GM23338 (cell line): ENCODE data around the gene SYT2. TPM values are rescaled to one million over a fixed set of nuclear protein-coding genes. Genes with fewer than 3 reads are reported as not detected.

Source experiments
- ATAC-seq: fragments of 200-7000 bp; cut with Tn5 transposase; 3 replicates; pipeline ENCODE4 v1.9.1; 2020
- DNase-seq: peaks from one replicate; pipeline ENCODE4 v3.0.0-alpha.2; 2015; ENCODE audit warnings: low spot score
- H2AFZ ChIP-seq: fragments of 200-600 bp; sonication (generic); 2 replicates; pipeline ENCODE4 v1.8.0; 2016; ENCODE audit warnings: antibody characterized with exemption, mild to moderate bottlenecking, moderate library complexity
- H3F3A ChIP-seq: fragments of 200-600 bp; sonication (generic); replicated peaks from 2 replicates; pipeline ENCODE4 v1.8.0; 2017; ENCODE audit warnings: antibody characterized with exemption, mixed run types, low read depth
- H3K27ac ChIP-seq: fragments of 200-600 bp; sonication (generic); 2 replicates; pipeline ENCODE4 v1.6.1; 2016; ENCODE audit warnings: low read depth
- H3K27me3 ChIP-seq: fragments of 200-600 bp; sonication (generic); 2 replicates; pipeline ENCODE4 v1.8.0; 2016; ENCODE audit warnings: mild to moderate bottlenecking, mixed run types, moderate library complexity; ENCODE audit not compliant: insufficient read depth
- H3K36me3 ChIP-seq: fragments of 200-600 bp; sonication (generic); 2 replicates; pipeline ENCODE4 v1.8.0; 2016; ENCODE audit warnings: mild to moderate bottlenecking; ENCODE audit not compliant: insufficient read depth
- H3K4me1 ChIP-seq: fragments of 200-600 bp; sonication (generic); 2 replicates; pipeline ENCODE4 v1.8.0; 2016; ENCODE audit warnings: mild to moderate bottlenecking, moderate library complexity; ENCODE audit not compliant: insufficient read depth
- H3K4me2 ChIP-seq: fragments of 200-600 bp; sonication (generic); 2 replicates; pipeline ENCODE4 v1.7.1; 2017; ENCODE audit warnings: mixed run types
- H3K4me3 ChIP-seq: fragments of 200-600 bp; sonication (generic); 2 replicates; pipeline ENCODE4 v1.6.1; 2016; ENCODE audit warnings: mixed run types
- H3K79me2 ChIP-seq: fragments of 200-600 bp; sonication (generic); replicated peaks from 2 replicates; pipeline ENCODE4 v1.8.0; 2017; ENCODE audit warnings: mild to moderate bottlenecking; ENCODE audit not compliant: insufficient read depth
- H3K9me2 ChIP-seq: fragments of 200-600 bp; sonication (generic); 2 replicates; pipeline ENCODE4 v1.8.0; 2017; ENCODE audit not compliant: insufficient read depth
- H4K20me1 ChIP-seq: fragments of 200-600 bp; sonication (generic); replicated peaks from 2 replicates; pipeline ENCODE4 v1.8.0; 2017; ENCODE audit warnings: mild to moderate bottlenecking; ENCODE audit not compliant: insufficient read depth
- H3K27ac Mint-ChIP-seq: 2 replicates; pipeline ENCODE4 v1.8.0; 2020; ENCODE audit warnings: inconsistent platforms, mild to moderate bottlenecking, moderate library complexity, mixed read lengths
- H3K27me3 Mint-ChIP-seq: 3 replicates; pipeline ENCODE4 v1.8.0; 2022; ENCODE audit warnings: low read depth, mild to moderate bottlenecking, moderate library complexity, mixed read lengths, inconsistent platforms; ENCODE audit not compliant: insufficient read depth, poor library complexity
- H3K36me3 Mint-ChIP-seq: 3 replicates; pipeline ENCODE4 v1.8.0; 2021; ENCODE audit warnings: low read depth, mild to moderate bottlenecking, inconsistent platforms, moderate library complexity, mixed read lengths
- H3K4me1 Mint-ChIP-seq: 3 replicates; pipeline ENCODE4 v1.8.0; 2020; ENCODE audit warnings: mild to moderate bottlenecking, inconsistent platforms, mixed read lengths
- H3K4me3 Mint-ChIP-seq: 3 replicates; pipeline ENCODE4 v1.8.0; 2021; ENCODE audit warnings: moderate library complexity, mild to moderate bottlenecking, inconsistent platforms, mixed read lengths
- H3K9me3 Mint-ChIP-seq: 3 replicates; pipeline ENCODE4 v1.8.0; 2020; ENCODE audit warnings: moderate library complexity, mild to moderate bottlenecking, inconsistent platforms, mixed read lengths
- CREB1 ChIP-seq: fragments of 250-450 bp; sonication (Bioruptor Pico); IDR thresholded peaks from 2 replicates; pipeline ENCODE4 v1.5.0; 2020; ENCODE audit warnings: low read depth, mild to moderate bottlenecking, moderate library complexity
- EZH2 ChIP-seq: fragments of 200-600 bp; sonication (generic); IDR thresholded peaks from one replicate; pipeline ENCODE4 v1.8.0; 2017; ENCODE audit warnings: antibody characterized with exemption, mild to moderate bottlenecking, low read depth; ENCODE audit not compliant: unreplicated experiment
- EZH2phosphoT487 ChIP-seq: fragments of 200-600 bp; sonication (generic); IDR thresholded peaks from one replicate; pipeline ENCODE4 v1.8.1; 2018; ENCODE audit warnings: antibody characterized with exemption; ENCODE audit not compliant: unreplicated experiment
- JUNB ChIP-seq: IDR thresholded peaks from one replicate; pipeline ENCODE4 v1.6.1; 2016; ENCODE audit warnings: antibody characterized with exemption; ENCODE audit not compliant: unreplicated experiment
- NANOG ChIP-seq: IDR thresholded peaks from 2 replicates; pipeline ENCODE4 v1.6.1; 2016; ENCODE audit warnings: antibody characterized with exemption, borderline replicate concordance
- POLR2AphosphoS5 ChIP-seq: IDR thresholded peaks from 2 replicates; pipeline ENCODE4 v1.6.1; 2016; ENCODE audit warnings: antibody characterized with exemption, low read depth
- STAT1 ChIP-seq: IDR thresholded peaks from one replicate; pipeline ENCODE4 v1.6.1; 2016; ENCODE audit warnings: antibody characterized with exemption; ENCODE audit not compliant: unreplicated experiment
- ZNF331 ChIP-seq: fragments of 250-450 bp; sonication (Bioruptor Pico); IDR thresholded peaks from 2 replicates; pipeline ENCODE4 v1.5.0; 2020; ENCODE audit warnings: low read depth, mild to moderate bottlenecking, moderate library complexity
- polyA plus RNA-seq: library from polyadenylated mRNA; unstranded; fragments of >200 nt; fragmentation: Nextera tagmentation; extraction: Ambion mirVana; gene quantifications from 2 replicates; pipeline ENCODE4 v1.2.1, GENCODE V29; 2016
- total RNA-seq: library from RNA; depleted of rRNA; stranded (reverse); fragments of >200 nt; shearing (Covaris generic); gene quantifications from 2 replicates; pipeline ENCODE4 v1.2.3, GENCODE V29; 2014
- TF ChIP-seq, protein P1 (sequence below): IDR thresholded peaks from one replicate; pipeline ENCODE4 v1.6.1; 2018; ENCODE audit warnings: antibody characterized with exemption; ENCODE audit not compliant: unreplicated experiment
- TF ChIP-seq, protein P2 (sequence below), 2 experiments: fragments of 200-600 bp in 1 of 2; sonication (generic) in 1 of 2; conservative IDR thresholded peaks; 2 replicates each; pipeline versions ENCODE4 v1.5.1 to v1.6.1; 2016 to 2017; ENCODE audit warnings: antibody characterized with exemption in 2 of 2, low read depth in 2 of 2, mild to moderate bottlenecking in 2 of 2, moderate library complexity in 1 of 2
- TF ChIP-seq, protein P3 (sequence below): IDR thresholded peaks from 2 replicates; pipeline ENCODE4 v1.6.1; 2016; ENCODE audit warnings: antibody characterized with exemption
- TF ChIP-seq, protein P4 (sequence below): fragments of 250-450 bp; sonication (Bioruptor Pico); IDR thresholded peaks from 2 replicates; pipeline ENCODE4 v1.5.0; 2020; ENCODE audit warnings: mild to moderate bottlenecking, moderate library complexity

SYT2 gene
- total and polyA plus RNA-seq, 2 experiments from 2014 or later = 2.4 to 12.5 TPM

DNA sequence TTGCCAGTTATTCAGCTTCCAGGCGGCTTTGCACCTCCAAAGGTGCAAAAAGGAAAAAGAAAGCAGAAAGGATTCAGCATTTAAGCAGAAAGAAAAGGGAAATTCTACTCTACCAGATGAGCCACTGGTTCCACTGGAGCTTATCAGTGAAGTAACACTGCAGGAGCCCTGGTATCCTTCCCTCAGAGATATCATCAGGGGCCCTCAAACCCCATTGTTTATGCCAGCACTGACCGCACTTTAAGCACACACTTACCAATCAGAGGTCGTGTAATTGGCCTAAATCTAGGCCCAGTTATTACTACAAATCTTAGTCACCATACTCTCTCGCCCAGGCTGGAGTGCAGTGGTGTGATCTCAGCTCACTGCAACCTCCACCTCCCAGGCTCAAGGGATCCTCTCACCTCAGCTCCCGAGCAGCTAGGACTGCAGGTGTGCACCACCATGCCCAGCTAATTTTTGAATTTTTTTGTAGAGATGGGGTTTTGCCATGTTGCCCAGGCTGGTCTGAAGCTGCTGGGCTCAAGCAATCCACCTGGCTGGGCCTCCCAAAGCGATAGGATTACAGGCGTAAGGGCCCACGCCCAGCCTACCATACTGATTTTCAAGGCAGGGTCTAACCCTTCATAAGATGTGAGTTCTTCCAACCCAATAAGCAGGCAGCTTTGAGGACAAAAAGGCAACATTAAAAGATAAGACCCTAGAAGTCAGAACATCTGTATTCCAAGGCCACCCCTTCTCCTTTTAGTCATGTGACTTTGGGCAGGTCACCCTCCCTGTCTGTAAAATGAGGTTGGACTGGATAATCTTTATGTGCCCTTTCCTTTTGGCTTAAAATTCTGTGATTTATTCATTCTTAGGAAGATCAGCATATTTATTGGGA, 125.3 kb downstream of the SYT2 start:
- no peak for DNase-seq
- H3K9me2 ChIP-seq = 0 out of 2 replicates have a peak, but pooled peaks cover 4% of the 10 kb centered on the region
- H3K4me1 ChIP-seq = no peaks in the 10 kb centered on the region
- H3K27ac ChIP-seq = no peak overlapping the region
- Mint-ChIP-seq H3K9me3 (no peaks in the 10 kb centered on the region), H3K4me3 (no peak overlapping the region), H3K27me3 (peaks cover 2% of the 10 kb centered on the region), H3K4me1 (peaks cover 2% of the 10 kb centered on the region; the same call in 2 of the 3 replicates), H3K36me3 (peaks cover 3% of the 10 kb centered on the region; the same call in 1 of the 3 replicates), H3K27ac (no peak overlapping the region)
- no peak for ATAC-seq
- no peaks in the 10 kb centered on the region for H3K36me3 ChIP-seq
- H3K4me3 ChIP-seq = no peak overlapping the region
- H3K79me2 ChIP-seq = no peaks in the 10 kb centered on the region
- H4K20me1 ChIP-seq = no peaks in the 10 kb centered on the region
- TF ChIP-seq JUNB (no peak), POLR2AphosphoS5 (no peak), EZH2phosphoT487 (no peak), CREB1 (CRISPR knock-in tag) (no peak), ZNF331 (no peak), NANOG (no peak), STAT1 (no peak), EZH2 (no peak)
- TF ChIP-seq, protein P1, sequence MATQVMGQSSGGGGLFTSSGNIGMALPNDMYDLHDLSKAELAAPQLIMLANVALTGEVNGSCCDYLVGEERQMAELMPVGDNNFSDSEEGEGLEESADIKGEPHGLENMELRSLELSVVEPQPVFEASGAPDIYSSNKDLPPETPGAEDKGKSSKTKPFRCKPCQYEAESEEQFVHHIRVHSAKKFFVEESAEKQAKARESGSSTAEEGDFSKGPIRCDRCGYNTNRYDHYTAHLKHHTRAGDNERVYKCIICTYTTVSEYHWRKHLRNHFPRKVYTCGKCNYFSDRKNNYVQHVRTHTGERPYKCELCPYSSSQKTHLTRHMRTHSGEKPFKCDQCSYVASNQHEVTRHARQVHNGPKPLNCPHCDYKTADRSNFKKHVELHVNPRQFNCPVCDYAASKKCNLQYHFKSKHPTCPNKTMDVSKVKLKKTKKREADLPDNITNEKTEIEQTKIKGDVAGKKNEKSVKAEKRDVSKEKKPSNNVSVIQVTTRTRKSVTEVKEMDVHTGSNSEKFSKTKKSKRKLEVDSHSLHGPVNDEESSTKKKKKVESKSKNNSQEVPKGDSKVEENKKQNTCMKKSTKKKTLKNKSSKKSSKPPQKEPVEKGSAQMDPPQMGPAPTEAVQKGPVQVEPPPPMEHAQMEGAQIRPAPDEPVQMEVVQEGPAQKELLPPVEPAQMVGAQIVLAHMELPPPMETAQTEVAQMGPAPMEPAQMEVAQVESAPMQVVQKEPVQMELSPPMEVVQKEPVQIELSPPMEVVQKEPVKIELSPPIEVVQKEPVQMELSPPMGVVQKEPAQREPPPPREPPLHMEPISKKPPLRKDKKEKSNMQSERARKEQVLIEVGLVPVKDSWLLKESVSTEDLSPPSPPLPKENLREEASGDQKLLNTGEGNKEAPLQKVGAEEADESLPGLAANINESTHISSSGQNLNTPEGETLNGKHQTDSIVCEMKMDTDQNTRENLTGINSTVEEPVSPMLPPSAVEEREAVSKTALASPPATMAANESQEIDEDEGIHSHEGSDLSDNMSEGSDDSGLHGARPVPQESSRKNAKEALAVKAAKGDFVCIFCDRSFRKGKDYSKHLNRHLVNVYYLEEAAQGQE = no peak
- TF ChIP-seq, protein P2, sequence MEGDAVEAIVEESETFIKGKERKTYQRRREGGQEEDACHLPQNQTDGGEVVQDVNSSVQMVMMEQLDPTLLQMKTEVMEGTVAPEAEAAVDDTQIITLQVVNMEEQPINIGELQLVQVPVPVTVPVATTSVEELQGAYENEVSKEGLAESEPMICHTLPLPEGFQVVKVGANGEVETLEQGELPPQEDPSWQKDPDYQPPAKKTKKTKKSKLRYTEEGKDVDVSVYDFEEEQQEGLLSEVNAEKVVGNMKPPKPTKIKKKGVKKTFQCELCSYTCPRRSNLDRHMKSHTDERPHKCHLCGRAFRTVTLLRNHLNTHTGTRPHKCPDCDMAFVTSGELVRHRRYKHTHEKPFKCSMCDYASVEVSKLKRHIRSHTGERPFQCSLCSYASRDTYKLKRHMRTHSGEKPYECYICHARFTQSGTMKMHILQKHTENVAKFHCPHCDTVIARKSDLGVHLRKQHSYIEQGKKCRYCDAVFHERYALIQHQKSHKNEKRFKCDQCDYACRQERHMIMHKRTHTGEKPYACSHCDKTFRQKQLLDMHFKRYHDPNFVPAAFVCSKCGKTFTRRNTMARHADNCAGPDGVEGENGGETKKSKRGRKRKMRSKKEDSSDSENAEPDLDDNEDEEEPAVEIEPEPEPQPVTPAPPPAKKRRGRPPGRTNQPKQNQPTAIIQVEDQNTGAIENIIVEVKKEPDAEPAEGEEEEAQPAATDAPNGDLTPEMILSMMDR (conservative IDR thresholded peaks at IDR 0.05; ENCODE audit: low read depth in 2 of 2) = no peak
- TF ChIP-seq, protein P3, sequence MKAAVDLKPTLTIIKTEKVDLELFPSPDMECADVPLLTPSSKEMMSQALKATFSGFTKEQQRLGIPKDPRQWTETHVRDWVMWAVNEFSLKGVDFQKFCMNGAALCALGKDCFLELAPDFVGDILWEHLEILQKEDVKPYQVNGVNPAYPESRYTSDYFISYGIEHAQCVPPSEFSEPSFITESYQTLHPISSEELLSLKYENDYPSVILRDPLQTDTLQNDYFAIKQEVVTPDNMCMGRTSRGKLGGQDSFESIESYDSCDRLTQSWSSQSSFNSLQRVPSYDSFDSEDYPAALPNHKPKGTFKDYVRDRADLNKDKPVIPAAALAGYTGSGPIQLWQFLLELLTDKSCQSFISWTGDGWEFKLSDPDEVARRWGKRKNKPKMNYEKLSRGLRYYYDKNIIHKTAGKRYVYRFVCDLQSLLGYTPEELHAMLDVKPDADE = no peak
- TF ChIP-seq, protein P4, sequence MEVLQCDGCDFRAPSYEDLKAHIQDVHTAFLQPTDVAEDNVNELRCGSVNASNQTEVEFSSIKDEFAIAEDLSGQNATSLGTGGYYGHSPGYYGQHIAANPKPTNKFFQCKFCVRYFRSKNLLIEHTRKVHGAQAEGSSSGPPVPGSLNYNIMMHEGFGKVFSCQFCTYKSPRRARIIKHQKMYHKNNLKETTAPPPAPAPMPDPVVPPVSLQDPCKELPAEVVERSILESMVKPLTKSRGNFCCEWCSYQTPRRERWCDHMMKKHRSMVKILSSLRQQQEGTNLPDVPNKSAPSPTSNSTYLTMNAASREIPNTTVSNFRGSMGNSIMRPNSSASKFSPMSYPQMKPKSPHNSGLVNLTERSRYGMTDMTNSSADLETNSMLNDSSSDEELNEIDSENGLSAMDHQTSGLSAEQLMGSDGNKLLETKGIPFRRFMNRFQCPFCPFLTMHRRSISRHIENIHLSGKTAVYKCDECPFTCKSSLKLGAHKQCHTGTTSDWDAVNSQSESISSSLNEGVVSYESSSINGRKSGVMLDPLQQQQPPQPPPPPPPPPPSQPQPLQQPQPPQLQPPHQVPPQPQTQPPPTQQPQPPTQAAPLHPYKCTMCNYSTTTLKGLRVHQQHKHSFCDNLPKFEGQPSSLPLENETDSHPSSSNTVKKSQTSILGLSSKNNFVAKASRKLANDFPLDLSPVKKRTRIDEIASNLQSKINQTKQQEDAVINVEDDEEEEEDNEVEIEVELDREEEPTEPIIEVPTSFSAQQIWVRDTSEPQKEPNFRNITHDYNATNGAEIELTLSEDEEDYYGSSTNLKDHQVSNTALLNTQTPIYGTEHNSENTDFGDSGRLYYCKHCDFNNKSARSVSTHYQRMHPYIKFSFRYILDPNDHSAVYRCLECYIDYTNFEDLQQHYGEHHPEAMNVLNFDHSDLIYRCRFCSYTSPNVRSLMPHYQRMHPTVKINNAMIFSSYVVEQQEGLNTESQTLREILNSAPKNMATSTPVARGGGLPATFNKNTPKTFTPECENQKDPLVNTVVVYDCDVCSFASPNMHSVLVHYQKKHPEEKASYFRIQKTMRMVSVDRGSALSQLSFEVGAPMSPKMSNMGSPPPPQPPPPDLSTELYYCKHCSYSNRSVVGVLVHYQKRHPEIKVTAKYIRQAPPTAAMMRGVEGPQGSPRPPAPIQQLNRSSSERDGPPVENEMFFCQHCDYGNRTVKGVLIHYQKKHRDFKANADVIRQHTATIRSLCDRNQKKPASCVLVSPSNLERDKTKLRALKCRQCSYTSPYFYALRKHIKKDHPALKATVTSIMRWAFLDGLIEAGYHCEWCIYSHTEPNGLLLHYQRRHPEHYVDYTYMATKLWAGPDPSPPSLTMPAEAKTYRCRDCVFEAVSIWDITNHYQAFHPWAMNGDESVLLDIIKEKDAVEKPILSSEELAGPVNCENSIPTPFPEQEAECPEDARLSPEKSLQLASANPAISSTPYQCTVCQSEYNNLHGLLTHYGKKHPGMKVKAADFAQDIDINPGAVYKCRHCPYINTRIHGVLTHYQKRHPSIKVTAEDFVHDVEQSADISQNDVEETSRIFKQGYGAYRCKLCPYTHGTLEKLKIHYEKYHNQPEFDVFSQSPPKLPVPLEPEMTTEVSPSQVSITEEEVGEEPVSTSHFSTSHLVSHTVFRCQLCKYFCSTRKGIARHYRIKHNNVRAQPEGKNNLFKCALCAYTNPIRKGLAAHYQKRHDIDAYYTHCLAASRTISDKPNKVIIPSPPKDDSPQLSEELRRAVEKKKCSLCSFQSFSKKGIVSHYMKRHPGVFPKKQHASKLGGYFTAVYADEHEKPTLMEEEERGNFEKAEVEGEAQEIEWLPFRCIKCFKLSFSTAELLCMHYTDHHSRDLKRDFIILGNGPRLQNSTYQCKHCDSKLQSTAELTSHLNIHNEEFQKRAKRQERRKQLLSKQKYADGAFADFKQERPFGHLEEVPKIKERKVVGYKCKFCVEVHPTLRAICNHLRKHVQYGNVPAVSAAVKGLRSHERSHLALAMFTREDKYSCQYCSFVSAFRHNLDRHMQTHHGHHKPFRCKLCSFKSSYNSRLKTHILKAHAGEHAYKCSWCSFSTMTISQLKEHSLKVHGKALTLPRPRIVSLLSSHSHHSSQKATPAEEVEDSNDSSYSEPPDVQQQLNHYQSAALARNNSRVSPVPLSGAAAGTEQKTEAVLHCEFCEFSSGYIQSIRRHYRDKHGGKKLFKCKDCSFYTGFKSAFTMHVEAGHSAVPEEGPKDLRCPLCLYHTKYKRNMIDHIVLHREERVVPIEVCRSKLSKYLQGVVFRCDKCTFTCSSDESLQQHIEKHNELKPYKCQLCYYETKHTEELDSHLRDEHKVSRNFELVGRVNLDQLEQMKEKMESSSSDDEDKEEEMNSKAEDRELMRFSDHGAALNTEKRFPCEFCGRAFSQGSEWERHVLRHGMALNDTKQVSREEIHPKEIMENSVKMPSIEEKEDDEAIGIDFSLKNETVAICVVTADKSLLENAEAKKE (CRISPR knock-in tag) = no peak
- no peak overlapping the region for H3K4me2 ChIP-seq
- no peak overlapping the region for H2AFZ ChIP-seq
- no peaks in the 10 kb centered on the region for H3K27me3 ChIP-seq
- H3F3A ChIP-seq = no peaks in the 10 kb centered on the region
